ENCODE results near the gene LAIR2.
"Not testable (repeated sequence)": the region's sequence is repeated elsewhere in the genome, so short reads cannot be mapped to it uniquely, and the experiment has no call there.

The LAIR2 gene

DNA sequence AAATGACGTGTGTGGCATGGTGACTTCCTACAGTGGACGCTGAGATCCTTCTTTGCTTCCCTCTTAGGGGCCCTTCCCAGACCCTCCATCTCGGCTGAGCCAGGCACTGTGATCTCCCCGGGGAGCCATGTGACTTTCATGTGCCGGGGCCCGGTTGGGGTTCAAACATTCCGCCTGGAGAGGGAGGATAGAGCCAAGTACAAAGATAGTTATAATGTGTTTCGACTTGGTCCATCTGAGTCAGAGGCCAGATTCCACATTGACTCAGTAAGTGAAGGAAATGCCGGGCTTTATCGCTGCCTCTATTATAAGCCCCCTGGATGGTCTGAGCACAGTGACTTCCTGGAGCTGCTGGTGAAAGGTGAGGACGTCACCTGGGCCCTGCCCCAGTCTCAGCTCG lies 5.2 kb downstream of the LAIR2 start:
- no peak overlapping the region for H3K4me3 ChIP-seq (ENCODE audit: low read length)
- TF ChIP-seq CTCF (conservative IDR thresholded peaks at IDR 0.05; ENCODE audit: low read depth, low read length): no peak

GRCh38 chr19:54508487-54508886 lies 5.9 kb downstream of the LAIR2 start:
- H3K4me3 ChIP-seq (ENCODE audit: low read length); DNase-seq (ENCODE audit: low read depth): not testable (repeated sequence)

More for the DNA sequence above, 5.2 kb downstream of the LAIR2 start:
- DNase-seq (ENCODE audit: low read depth): no peak

DNA sequence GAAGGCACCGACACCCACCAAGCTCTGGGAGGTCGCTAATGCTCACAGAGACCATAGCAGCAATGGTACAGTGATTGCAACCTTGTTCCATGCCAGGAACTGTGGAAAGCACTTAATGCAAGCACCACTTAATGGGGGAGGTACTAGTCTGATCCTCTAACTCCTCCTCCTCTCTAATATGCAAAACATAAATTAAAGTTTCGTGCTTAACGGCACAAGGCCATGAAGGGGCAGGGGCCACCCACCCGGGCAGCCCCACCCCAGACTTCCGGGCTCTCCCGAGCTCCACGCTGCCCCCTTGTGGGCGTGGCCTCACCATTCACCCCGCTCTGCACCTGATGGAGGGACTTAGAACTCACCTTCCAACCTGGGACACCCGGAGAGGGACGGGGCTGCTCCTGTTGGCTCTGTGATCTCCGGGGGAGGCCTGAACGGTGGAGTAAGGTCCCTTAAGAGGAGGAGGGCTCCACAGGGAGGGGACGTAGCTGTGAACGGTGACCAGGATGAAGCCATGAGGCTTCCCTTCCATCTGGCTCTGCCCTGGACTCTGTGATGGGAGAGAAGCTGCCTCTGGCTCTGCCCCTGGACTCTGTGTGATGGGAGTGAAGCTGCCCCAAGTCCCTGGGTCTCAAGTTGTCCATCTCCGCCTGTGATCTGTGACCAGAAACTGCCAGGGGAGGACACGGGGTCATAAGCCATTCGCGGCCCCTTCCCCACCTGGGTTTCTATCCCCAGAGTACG lies 6.7 kb downstream of the LAIR2 start:
- DNase-seq (ENCODE audit: low read depth); H3K4me3 ChIP-seq (ENCODE audit: low read length): not testable (repeated sequence)

GRCh38 chr19:54515156-54515555 lies 12.5 kb downstream of the LAIR2 start:
- no peak overlapping the region for H3K4me3 ChIP-seq (ENCODE audit: low read length)
- no peak for TF ChIP-seq CTCF (conservative IDR thresholded peaks at IDR 0.05; ENCODE audit: low read depth, low read length)
- DNase-seq (ENCODE audit: low read depth): no peak

DNA sequence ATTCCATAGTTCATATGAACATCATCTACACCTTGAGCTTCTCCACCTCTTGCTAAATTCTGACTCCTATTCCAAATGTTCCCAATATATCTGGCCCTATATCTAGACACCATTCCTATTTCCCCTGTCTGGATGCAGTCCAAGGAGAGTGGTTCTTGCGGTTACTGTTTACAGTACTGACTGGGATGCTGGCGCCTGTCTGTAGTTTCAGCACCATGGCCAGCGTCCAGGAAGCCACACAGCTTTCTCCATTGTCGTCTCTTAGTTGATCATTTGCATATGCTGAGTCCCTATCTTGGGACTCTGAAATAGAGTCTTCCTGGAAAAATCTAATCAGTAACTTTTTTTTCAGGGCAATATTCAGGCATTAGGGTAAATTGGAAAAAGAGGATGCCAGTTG lies 14.9 kb downstream of the LAIR2 start:
- DNase-seq (ENCODE audit: low read depth): no peak
- no peak for TF ChIP-seq CTCF (conservative IDR thresholded peaks at IDR 0.05; ENCODE audit: low read depth, low read length)
- H3K4me3 ChIP-seq (ENCODE audit: low read length): no peak overlapping the region

DNA sequence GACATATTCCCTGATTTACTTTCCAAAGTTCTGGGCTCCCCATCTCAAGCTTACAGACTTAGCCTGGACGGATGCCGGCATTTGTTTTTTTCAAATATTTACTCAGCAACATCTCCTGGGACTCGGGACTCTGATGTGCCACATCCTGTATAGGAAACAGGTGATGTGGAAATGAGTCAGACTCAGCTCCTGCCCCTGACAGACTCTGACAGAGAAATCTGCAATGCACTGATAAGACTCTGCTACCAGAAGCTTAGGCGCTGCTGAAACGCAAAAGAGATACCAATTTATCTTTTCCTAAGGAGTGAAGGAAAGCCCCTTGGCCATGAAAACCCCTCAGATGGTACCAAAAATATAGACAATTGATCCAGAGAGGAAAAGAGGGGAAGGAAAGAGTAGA lies 16.2 kb downstream of the LAIR2 start:
- no peak for TF ChIP-seq CTCF (conservative IDR thresholded peaks at IDR 0.05; ENCODE audit: low read depth, low read length)
- no peak for DNase-seq (ENCODE audit: low read depth)
- no peak overlapping the region for H3K4me3 ChIP-seq (ENCODE audit: low read length)

GRCh38 chr19:54521022-54521859 lies 18.6 kb downstream of the LAIR2 start:
- no peak for DNase-seq (ENCODE audit: low read depth)
- TF ChIP-seq CTCF (conservative IDR thresholded peaks at IDR 0.05; ENCODE audit: low read depth, low read length): no peak
- H3K4me3 ChIP-seq (ENCODE audit: low read length): no peak overlapping the region
